Neural progenitor cell (in vitro differentiated cells): ENCODE data around the gene TMEM87B.

Experiments
- CTCF ChIP-seq: fragments of 200-600 bp; sonication (generic); IDR thresholded peaks from 2 replicates; pipeline ENCODE4 v1.5.1; 2017; ENCODE audit warnings: antibody characterized with exemption, mild to moderate bottlenecking
- EZH2 ChIP-seq: fragments of 200-600 bp; sonication (generic); IDR thresholded peaks from 2 replicates; pipeline ENCODE4 v1.6.1; 2017; ENCODE audit warnings: antibody characterized with exemption, mild to moderate bottlenecking, moderate library complexity
- EZH2phosphoT487 ChIP-seq: fragments of 200-600 bp; sonication (generic); IDR thresholded peaks from 2 replicates; pipeline ENCODE4 v1.6.1; 2017; ENCODE audit warnings: antibody characterized with exemption

- TF ChIP-seq EZH2 (no peak), CTCF (no peak), EZH2phosphoT487 (no peak)
These were observed 81.0 kb downstream of the TMEM87B start for GRCh38 chr2:112136096-112136495.
